Panc1 (cell line): ENCODE measurements around the gene NHSL1. TPM values are rescaled to one million over a fixed set of nuclear protein-coding genes. Genes with fewer than 3 reads are reported as not detected.

Experiments
- ATAC-seq: fragments of 200-7000 bp; cut with Tn5 transposase; 2 replicates; pipeline ENCODE4 v1.9.1; 2020; ENCODE audit warnings: mild to moderate bottlenecking, moderate library complexity
- BruUV-seq: library from RNA; stranded (reverse); fragments of 400-500 nt; replicated peaks from 2 replicates; lab custom pipeline; 2021; lab: Mats Ljungman, UMichigan
- CTCF ChIA-PET: fragments of 300-600 bp; sonication (Branson Sonifier 250); formaldehyde crosslinking; loops from one replicate; lab custom pipeline; 2022; ENCODE audit warnings: antibody characterized with exemption; lab: Charles Lee
- POLR2A ChIA-PET: fragments of 300-600 bp; sonication (Branson Sonifier 250); formaldehyde crosslinking; loops from one replicate; lab custom pipeline; 2022; ENCODE audit warnings: antibody characterized with exemption; lab: Charles Lee
- DNase-seq: peaks from one replicate; pipeline ENCODE4 v3.0.0-alpha.2; 2010; ENCODE audit warnings: low read depth, low spot score
- H3K27ac ChIP-seq: 2 replicates; pipeline ENCODE4 v1.5.1; 2011; ENCODE audit warnings: mild to moderate bottlenecking, low read length, inconsistent platforms
- H3K27me3 ChIP-seq: fragments of 200-500 bp; sonication (Bioruptor generic); 2 replicates; pipeline ENCODE4 v1.6.0; 2014; ENCODE audit warnings: low read length, inconsistent platforms; ENCODE audit not compliant: control insufficient read depth, insufficient read depth
- H3K36me3 ChIP-seq: fragments of 200-500 bp; sonication (Bioruptor generic); 2 replicates; pipeline ENCODE4 v1.5.1; 2014; ENCODE audit warnings: inconsistent platforms, mild to moderate bottlenecking, low read length, moderate library complexity; ENCODE audit not compliant: control insufficient read depth, insufficient read depth
- H3K4me1 ChIP-seq: 2 replicates; pipeline ENCODE4 v1.5.1; 2011; ENCODE audit warnings: inconsistent platforms, mild to moderate bottlenecking, low read length, moderate library complexity; ENCODE audit not compliant: control insufficient read depth, insufficient read depth
- H3K4me3 ChIP-seq, 2 experiments: 2 replicates each; pipeline ENCODE4 v1.5.1; 2011 to 2012; ENCODE audit warnings: low read depth in 2 of 2, low read length in 2 of 2, mild to moderate bottlenecking in 2 of 2, inconsistent platforms in 1 of 2, moderate library complexity in 1 of 2
- H3K9me3 ChIP-seq: fragments of 200-500 bp; sonication (Bioruptor generic); 2 replicates; pipeline ENCODE4 v1.5.1; 2014; ENCODE audit warnings: low read depth, mild to moderate bottlenecking, inconsistent platforms, low read length, moderate library complexity; ENCODE audit not compliant: control insufficient read depth, insufficient read depth
- POLR2AphosphoS5 ChIP-seq: IDR thresholded peaks from 2 replicates; pipeline ENCODE4 v1.6.1; 2012; ENCODE audit warnings: mild to moderate bottlenecking, low read depth, low read length, moderate library complexity
- SIN3A ChIP-seq: IDR thresholded peaks from 2 replicates; pipeline ENCODE4 v1.6.1; 2012; ENCODE audit warnings: low read depth, mild to moderate bottlenecking, low read length, moderate library complexity, borderline replicate concordance; ENCODE audit not compliant: insufficient read depth
- TCF7L2 ChIP-seq: IDR thresholded peaks from 2 replicates; pipeline ENCODE4 v1.6.1; 2011; ENCODE audit warnings: mild to moderate bottlenecking, low read depth, low read length, inconsistent platforms
- in situ Hi-C: cut with HindIII; loops from 2 replicates; pipeline ENCODE4 v1.10.0; 2016; ENCODE audit warnings: low sequenced_read_pairs, low pct_unique_long_range_greater_than_20kb
- intact Hi-C: fragments of 100-400 bp; cut with micrococcal nuclease; formaldehyde crosslinking; loops from one replicate; pipeline ENCODE4 v1.10.0; 2022; ENCODE audit not compliant: unreplicated experiment
- total RNA-seq: library from RNA; stranded (reverse); gene quantifications from one replicate; pipeline ENCODE4 v1.2.1, GENCODE V29; 2021; ENCODE audit not compliant: unreplicated experiment
- TF ChIP-seq, protein P1 (sequence below): fragments of 450-650 bp; IDR thresholded peaks from 2 replicates; pipeline ENCODE4 v1.5.1; 2017; ENCODE audit warnings: mild to moderate bottlenecking
- TF ChIP-seq, protein P2 (sequence below), 2 experiments: IDR thresholded peaks; 2 replicates each; pipeline ENCODE4 v1.6.1; 2011 to 2012; ENCODE audit warnings: low read depth in 2 of 2, control low read depth in 1 of 2, low read length in 1 of 2, mild to moderate bottlenecking in 1 of 2, moderate library complexity in 1 of 2; ENCODE audit not compliant: insufficient read depth in 1 of 2

Gene NHSL1
- total RNA-seq, 1 experiment from 2014 or later: 20.6 TPM

DNA sequence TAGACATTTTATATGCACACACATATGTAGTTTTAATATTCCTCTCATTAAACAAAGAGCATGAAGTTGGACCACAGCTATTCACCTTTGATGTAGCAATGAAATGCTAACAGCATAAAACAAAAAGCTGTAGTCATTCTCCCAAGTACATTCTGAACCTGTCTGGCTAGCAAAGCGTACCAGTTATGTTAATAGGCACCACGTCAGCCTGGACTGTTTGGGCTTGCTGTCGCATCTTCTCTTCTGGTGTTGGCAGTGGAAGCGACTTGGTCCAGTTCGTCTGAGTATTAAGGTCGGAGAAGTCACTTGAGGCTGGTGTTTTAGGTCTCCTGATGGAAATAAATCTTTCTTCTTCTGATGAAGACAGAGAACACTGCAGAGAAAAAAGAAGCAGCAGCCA, 52.5 kb downstream of the NHSL1 start:
- no peak overlapping the region for H3K4me3 ChIP-seq
- no peak for TF ChIP-seq SIN3A
- no peak for TF ChIP-seq POLR2AphosphoS5
- TF ChIP-seq, protein P1, sequence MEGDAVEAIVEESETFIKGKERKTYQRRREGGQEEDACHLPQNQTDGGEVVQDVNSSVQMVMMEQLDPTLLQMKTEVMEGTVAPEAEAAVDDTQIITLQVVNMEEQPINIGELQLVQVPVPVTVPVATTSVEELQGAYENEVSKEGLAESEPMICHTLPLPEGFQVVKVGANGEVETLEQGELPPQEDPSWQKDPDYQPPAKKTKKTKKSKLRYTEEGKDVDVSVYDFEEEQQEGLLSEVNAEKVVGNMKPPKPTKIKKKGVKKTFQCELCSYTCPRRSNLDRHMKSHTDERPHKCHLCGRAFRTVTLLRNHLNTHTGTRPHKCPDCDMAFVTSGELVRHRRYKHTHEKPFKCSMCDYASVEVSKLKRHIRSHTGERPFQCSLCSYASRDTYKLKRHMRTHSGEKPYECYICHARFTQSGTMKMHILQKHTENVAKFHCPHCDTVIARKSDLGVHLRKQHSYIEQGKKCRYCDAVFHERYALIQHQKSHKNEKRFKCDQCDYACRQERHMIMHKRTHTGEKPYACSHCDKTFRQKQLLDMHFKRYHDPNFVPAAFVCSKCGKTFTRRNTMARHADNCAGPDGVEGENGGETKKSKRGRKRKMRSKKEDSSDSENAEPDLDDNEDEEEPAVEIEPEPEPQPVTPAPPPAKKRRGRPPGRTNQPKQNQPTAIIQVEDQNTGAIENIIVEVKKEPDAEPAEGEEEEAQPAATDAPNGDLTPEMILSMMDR: no peak
- TF ChIP-seq, protein P2, sequence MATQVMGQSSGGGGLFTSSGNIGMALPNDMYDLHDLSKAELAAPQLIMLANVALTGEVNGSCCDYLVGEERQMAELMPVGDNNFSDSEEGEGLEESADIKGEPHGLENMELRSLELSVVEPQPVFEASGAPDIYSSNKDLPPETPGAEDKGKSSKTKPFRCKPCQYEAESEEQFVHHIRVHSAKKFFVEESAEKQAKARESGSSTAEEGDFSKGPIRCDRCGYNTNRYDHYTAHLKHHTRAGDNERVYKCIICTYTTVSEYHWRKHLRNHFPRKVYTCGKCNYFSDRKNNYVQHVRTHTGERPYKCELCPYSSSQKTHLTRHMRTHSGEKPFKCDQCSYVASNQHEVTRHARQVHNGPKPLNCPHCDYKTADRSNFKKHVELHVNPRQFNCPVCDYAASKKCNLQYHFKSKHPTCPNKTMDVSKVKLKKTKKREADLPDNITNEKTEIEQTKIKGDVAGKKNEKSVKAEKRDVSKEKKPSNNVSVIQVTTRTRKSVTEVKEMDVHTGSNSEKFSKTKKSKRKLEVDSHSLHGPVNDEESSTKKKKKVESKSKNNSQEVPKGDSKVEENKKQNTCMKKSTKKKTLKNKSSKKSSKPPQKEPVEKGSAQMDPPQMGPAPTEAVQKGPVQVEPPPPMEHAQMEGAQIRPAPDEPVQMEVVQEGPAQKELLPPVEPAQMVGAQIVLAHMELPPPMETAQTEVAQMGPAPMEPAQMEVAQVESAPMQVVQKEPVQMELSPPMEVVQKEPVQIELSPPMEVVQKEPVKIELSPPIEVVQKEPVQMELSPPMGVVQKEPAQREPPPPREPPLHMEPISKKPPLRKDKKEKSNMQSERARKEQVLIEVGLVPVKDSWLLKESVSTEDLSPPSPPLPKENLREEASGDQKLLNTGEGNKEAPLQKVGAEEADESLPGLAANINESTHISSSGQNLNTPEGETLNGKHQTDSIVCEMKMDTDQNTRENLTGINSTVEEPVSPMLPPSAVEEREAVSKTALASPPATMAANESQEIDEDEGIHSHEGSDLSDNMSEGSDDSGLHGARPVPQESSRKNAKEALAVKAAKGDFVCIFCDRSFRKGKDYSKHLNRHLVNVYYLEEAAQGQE (IDR thresholded peaks at IDR 0.05; ENCODE audit: insufficient read depth in 1 of 2, low read depth in 2 of 2, low read length in 1 of 2): no peak
- no peak for TF ChIP-seq TCF7L2
- ChIA-PET CTCF (no interaction called here), POLR2A (no interaction called here)
- H3K36me3 ChIP-seq: no peaks in the 10 kb centered on the region; the same call in 1 of the 2 replicates
- H3K27me3 ChIP-seq: no peaks in the 10 kb centered on the region
- ATAC-seq (no peak), DNase-seq (no peak)
- H3K4me1 ChIP-seq: no peaks in the 10 kb centered on the region
- no TSS peak for BruUV-seq
- H3K27ac ChIP-seq: no peak overlapping the region
- intact Hi-C loops: no loop called here
- in situ Hi-C loops: no loop called here
- no peaks in the 10 kb centered on the region for H3K9me3 ChIP-seq

DNA sequence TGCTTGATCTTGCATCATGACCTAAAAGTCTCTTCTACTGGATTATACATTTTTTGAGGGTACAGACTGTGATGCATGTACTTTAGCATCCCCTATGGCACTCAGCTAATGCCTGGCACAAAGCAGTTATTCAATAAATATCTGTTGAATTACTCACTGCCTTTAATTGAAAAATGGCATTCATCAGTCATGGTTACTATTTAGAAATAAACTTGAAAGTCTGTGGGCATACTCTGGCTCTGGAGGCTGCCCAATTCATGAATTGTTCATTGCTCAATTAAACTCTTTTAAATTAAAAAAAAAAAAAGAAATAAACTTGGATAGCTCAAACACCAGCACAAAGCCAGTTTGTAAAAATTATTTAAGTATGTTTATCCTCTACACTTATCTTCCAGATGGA, 55.3 kb downstream of the NHSL1 start:
- CTCF ChIA-PET: no interaction called here
- H3K4me3 ChIP-seq: no peak overlapping the region
- intact Hi-C loops (no loop called here), in situ Hi-C loops (no loop called here)
- ATAC-seq (no peak; the same call in 1 of the 2 replicates), DNase-seq (no peak)
- POLR2A ChIA-PET: interaction anchor here (0.5 to 0.6 kb wide), 2 partner anchors 24 to 301 kb away, joined by 3 to 4 read pairs; no protein-coding TSS in a partner anchor
- no peaks in the 10 kb centered on the region for H3K9me3 ChIP-seq
- no TSS peak for BruUV-seq
- TF ChIP-seq, protein P2 (IDR thresholded peaks at IDR 0.05; ENCODE audit: insufficient read depth in 1 of 2, low read depth in 2 of 2, low read length in 1 of 2): no peak
- no peaks in the 10 kb centered on the region for H3K27me3 ChIP-seq
- no peaks in the 10 kb centered on the region for H3K4me1 ChIP-seq
- H3K27ac ChIP-seq: no peak overlapping the region
- H3K36me3 ChIP-seq: no peaks in the 10 kb centered on the region; the same call in 1 of the 2 replicates
